ENCODE results near the gene FHIT.
"Not testable (repeated sequence)": the region's sequence is repeated elsewhere in the genome, so short reads cannot be mapped to it uniquely, and the experiment has no call there.

Gene FHIT

DNA sequence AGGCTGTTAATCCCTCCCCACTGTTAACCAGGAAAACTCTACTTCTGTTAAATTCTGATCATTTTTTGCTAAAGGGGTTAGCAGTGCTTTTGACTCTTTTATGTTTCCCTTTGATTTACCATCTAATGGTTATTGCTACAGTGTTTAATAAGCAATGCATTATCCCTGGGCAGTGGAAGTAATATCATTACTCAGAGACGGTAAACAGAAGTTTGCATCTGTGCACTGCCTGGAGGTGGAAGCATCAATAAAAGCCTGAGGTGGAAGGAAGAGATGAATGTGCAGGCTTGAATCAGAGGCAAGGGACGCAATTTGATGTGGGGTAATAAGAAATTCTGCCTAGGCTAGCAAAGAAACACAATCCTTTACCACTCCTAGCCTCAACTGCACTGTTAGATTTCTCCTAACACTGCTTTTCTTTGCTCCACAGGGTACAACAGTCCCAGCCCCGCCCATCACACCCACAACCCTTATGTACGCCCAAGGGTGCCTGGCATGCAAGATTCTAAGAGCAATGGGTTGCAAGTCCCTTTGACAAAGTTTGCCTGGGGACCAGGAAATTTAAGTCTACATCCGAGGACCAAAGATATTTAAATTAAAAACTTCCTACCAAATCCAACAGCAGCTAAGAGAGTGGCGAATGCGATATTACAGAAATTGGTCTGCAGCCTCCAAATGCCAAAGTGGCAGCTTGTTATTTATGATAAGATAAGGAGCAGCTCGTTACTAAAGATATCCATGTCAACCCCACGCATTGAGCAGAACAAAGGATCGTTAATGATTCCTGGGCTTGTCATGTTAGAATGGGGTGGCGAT, 261.4 kb downstream of the FHIT start:
- DNase-seq (ENCODE audit: low spot score), result no peak

DNA sequence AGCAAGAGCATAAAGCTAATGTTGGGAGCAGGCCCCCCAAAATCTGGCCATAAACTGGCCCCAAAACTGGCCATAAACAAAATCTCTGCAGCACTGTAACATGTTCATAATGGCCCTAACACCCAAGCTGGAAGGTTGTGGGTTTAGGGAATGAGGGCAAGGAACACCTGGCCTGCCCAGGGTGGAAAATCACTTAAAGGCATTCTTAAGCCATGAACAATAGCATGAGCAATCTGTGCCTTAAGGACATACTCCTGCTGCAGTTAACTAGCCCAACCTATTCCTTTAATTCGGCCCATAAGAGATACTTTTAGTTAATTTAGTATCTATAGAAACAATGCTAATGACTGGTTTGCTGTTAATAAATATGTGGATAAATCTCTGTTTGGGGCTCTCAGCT, 264.1 kb downstream of the FHIT start:
- DNase-seq (ENCODE audit: low spot score), result not testable (repeated sequence)

DNA sequence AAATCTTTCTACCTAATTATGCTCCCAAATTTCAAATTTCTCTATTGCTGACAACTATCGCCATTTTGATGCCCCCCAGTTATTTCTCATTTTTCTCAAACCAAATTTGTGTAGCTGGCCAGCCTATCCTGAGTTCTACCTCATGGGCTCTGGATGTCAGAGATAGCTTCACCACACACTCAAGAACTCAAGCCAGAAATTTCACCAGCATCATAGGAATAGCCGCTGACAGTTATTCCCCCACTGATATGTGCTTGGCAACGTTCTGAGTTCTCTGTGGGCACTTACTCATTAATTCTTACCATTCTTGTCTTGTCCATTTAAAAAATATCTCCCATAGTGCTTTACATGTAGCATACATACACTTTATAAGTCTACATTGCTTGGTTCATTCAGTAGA, 264.7 kb downstream of the FHIT start:
- no peak for DNase-seq (ENCODE audit: low spot score)

DNA sequence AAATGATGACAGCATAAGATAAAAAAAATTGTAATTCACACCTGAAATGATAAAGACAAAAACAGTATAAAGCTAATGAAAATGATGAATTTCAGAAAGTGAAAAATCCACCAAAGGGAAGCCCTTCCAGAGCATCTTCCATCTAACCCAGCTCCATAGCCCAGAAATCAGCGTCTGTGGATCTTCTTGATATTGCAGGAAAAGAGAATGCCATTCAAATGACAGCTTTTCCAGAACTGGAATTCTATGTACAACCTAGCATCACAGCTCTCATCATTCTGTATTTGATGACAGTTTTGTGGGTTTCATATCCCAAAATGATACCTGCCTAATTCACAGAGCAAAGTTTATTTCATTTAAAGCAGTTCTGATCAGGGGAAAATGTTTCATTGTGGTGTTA, 267.3 kb downstream of the FHIT start:
- DNase-seq (ENCODE audit: low spot score), result no peak

DNA sequence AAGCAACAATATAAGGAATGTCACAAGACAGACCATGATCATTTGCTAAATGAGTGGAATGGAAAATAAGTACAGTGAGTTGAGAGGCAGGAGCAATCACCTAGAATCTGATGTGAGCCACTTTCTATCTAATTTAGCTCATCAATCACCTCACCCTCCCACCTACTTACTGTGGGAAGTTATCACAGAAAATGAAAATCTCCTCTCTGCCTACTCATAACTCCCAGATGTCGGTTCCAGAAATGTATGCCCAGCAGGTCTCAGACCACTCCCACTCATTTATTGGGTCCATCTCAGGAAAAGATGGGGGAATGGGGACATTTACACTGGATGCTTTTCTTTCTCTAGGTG, 270.9 kb downstream of the FHIT start:
- no peak for DNase-seq (ENCODE audit: low spot score)

DNA sequence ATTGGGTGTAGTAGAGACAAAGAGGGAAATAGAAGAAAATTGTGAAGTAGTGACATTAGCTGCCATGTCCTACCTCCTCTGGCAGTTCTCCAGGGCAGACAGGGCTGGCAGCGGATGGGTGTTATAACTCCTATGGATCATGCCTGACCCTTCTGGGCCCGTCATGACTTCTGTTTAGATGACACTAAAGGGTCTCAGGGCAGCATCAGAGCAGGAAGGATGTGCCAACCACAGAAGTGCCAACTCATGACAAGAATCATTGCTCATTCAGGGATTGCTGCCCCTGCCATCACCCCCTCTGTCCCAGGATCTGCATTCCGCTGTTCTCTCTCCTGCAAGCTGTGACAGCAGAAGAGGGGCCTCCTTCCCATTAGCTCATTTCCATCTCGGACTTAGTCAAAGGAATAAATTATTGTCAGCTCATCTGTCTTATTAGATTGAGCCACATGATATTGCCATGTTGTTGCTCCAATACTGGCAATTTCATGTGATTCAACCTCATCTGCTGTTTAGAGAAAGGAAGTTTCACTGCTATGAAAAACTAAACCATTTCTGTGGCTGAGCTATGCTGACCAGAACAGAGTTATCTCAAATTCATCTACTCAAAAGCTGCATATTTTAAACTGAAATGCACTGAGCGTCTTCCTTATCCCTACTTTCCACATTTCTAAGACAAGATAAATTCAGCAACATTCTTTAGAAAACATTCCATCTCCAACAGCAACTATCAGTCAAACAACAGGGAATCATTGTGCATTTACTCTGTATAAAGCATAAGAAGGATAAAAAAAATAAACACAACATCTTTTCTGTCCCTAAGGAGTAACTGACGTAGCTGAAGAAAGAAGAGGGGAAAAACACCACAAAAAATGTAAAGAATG, 271.6 kb downstream of the FHIT start:
- DNase-seq (ENCODE audit: low spot score), result no peak

DNA sequence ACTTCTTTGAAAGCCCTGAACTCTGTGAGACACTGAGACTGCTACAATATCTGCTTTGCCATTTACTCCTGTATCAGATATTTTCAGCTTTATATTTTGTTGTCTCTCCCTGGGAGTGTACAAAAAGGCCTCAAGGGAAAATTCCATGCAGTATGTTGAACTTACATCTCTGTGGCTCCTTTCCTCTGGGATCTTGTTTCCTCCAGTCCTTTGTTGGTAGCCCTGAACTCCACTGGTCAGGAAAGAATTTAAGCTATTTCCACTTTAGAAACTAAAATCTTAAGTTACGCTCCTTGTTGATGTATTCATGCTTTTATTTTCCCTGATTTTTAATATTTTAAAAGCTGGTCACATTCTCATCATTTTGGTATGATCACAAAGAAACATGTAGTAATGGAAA, 277.9 kb downstream of the FHIT start:
- DNase-seq (ENCODE audit: low spot score), result no peak

DNA sequence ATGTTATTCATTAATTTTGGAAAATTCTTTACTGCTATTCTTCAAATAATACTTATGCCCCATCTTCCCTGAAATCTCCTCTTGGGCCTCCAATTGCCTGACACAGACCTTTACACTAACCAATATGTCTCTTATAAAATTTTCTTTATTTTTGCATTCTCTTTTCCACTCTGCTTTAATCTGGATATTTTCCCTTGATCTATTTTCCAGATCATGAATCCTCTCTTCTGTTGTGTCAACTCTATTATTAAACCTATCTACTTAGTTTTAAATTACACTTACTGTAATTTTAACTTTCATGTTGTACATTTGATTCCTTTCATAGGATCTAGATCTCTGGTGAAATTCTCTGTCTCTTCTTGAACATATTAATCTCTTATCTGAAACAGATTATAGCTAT, 278.7 kb downstream of the FHIT start:
- DNase-seq (ENCODE audit: low spot score), result no peak

DNA sequence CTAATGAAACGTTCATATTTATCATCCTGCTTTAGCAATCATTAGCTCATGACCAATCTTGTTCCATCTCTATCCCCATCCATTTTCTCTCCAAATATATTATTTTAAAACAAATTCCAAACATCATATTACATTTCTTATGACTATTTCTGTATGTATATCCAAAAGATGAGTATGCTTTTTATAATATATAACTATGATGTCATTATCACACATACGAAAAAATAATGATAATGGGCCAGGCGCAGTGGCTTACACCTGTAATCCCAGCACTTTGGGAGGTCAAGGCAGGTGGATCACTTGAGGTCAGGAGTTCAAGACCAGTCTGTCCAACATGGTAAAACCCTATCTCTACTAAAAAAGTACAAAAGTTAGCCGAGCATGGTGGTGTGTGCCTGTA, 280.4 kb downstream of the FHIT start:
- no peak for DNase-seq (ENCODE audit: low spot score)

DNA sequence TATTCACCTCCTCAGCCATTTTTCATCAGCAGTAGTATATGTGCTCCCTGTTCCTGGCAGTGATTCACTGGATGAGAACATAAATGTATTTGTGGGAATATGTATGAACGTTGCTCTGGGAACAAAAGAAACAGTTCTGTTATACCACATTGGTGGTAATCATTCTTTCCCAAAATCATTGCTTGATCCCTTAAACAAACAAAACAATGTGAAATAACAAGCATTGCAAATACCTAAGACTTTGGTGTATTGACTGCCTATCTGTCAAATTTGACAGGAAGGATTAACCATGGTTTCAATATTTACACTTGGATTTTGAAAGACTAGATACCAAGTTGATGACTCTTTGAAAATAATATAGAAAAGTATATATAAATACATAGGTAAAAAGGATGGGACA, 284.1 kb downstream of the FHIT start:
- DNase-seq (ENCODE audit: low spot score), result no peak

DNA sequence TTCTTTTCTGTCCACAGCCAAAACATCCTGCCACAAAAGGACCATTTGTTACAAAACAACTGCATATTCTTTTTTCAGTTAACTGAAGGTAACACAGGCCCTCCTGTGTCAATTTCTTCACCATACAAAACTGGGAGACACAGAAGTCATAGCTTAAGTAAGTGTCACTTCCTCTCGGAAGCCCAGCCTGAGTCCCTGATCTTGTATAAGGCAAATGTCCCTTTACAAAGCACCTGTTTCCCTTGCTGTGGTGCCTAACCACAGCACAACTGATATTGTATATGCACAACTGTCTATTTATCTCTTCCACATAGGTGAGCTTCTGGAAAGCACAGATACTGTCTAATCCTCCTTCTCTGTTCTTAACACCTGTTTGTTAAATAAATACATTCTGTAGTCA, 293.7 kb downstream of the FHIT start:
- DNase-seq (ENCODE audit: low spot score), result no peak

DNA sequence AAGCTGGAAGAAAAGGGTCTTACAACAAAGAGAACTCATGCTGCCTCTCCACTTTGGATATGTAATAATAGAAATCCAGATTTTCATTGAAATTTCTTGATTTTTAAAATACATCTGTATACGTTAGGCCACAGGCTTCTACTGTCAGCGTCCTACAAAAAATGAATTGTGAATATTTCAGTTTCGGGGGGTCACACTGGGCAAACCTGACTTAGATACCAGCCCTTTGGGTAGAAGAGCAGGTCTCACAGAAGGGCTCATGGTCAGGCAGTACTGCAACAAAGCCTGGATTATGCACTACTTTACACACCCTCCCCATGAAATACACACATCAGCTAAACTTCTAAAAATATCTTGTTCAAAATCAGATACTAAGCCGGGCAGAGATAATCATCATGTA, 294.5 kb downstream of the FHIT start:
- DNase-seq (ENCODE audit: low spot score), result no peak

DNA sequence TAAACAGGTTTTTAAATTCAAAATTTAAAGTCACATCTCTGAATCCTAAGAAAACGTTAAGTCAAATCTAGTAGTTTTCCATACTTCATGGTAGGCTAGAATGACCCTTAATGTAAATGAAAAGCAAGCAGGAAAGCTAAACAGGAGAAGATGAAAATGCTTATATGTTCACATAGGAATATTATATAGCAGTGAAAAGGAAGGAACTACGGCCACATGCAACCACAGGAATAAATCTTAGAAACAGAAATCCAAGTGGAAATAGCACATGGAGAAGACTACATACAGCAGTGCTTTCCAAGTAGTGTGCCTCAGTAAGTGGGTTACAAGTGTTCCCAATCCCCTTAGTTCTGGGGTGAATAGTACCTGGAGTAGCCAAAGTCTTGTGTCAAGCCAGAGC, 296.2 kb downstream of the FHIT start:
- no peak for DNase-seq (ENCODE audit: low spot score)

DNA sequence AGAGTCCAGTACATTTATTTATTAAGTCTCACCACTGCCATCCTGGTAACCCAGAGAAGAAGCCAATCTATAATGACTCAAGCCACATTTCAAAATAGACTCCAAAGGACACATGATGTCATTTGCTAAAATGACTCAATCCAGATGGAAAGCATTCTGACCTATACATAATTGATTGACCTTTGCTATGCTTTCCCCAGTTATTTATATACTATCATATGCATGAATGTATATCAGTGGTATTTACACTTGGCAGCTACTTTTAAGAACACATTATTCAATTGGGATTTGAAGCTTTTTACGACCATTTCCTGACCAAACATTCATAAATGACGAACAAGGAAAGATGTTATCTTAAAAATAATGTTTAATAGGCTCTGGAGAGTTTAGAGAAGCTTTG, 297.2 kb downstream of the FHIT start:
- peak; percentile 2 for DNase-seq (ENCODE audit: low spot score)

DNA sequence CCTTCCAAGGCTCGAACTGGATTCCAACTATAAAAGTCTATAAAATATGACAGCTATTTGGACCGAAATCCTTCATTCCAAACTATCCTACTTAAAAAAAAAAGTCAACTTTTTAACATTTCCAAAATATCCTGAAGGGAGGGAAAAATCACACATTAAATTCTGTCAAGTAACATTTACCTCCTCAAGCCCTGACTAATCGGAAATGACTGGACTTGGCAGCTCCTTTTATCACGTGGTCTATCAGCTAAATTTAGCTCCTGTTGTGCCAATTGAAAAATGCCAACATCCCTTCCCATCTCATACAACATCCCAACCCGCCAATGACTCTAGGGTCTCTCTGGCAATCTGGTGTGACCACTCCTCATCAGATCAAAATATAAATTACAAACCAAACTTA, 297.9 kb downstream of the FHIT start:
- no peak for DNase-seq (ENCODE audit: low spot score)

DNA sequence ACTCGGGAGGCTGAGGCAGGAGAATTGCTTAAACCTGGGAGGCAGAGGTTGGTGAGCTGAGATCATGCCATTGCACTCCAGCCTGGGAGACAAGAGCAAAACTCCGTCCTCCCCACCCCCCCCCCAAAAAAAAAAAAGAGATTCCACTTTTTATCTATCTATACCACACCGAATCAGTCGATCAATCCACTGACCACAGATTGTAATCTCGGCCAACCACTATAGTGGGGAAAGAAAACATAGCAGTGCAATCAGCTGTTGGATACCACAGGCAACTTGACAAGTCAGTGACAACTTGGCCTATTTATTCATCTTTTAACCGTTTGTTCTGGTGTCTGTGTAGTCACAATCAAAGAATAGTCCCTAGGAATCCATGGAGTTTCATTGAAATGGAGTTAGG, 299.2 kb downstream of the FHIT start:
- no peak for DNase-seq (ENCODE audit: low spot score)

DNA sequence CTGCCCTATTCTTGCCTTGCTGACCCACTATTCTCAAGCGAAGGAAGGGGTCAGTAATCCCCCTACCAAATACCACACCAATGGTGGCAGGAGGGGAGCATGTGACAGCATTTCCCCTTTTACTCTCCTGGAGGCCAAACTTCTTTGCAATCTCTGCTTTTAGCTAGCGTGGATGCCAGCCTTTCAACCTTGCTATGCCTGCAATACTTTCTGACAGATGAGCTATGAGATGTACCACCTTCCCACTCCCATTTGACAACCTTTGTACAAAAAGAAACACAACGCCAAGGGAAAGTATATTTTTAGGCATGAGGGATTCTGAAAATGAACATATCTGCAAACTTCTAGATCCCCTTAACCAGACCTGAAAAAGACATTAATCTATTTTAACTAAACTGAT, 302.1 kb downstream of the FHIT start:
- no peak for DNase-seq (ENCODE audit: low spot score)

DNA sequence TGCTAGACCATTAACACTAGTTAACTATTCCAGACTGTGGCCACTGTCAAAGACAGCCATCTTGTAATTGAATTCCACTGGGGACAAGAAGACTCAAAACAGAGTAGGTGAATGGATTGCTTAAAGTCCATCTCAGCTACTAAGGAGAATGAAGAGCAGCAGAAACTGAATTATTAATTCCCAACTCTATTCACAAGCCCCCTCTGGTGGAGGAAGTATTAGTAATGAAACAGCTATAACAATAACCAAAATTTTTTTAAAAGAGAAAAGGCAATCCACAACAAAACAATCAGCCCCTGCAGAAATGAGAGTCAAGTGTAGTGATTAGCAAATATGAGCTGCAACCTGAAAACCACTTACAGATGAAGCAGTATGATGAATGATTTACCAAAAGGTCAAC, 302.8 kb downstream of the FHIT start:
- DNase-seq (ENCODE audit: low spot score), result no peak

DNA sequence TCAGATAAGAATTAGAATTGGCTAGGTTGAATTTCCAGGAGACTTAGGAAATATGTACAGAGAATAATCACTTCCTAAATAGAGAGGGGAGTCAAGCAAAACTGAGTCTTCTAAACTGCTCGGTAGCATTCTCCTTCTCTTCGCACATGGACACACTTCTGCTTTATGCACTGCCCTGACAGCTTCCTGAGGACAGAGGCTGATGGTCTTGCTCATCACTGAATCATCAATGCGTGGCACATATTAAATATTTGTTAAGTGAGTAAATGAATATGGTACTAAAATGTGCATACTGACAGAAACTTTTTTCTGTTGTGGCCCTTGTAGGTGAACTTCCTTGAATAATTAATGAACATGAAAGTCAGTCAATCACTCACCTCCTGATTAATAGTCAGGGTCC, 315.5 kb downstream of the FHIT start:
- peak; percentile 18 for DNase-seq (ENCODE audit: low spot score)

DNA sequence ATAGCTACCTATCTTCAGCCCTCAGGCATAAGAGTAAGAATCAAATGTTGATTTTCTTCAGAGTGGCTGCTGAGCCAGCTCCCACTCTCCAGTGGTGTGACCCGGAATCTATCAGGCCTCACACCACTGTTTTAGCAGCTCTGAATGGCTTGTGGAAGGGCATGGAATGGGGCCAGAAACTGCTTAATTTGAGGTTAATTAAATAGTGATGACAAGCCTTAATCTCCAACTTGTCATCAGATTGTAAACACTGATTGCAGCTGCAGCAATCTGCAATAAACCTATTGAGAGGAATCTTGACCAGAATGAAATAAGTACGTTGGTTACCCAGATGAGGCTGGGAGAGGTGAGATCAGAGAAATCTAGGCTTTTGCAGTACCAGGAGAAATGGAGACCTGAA, 317.4 kb downstream of the FHIT start:
- DNase-seq (ENCODE audit: low spot score), result no peak

DNA sequence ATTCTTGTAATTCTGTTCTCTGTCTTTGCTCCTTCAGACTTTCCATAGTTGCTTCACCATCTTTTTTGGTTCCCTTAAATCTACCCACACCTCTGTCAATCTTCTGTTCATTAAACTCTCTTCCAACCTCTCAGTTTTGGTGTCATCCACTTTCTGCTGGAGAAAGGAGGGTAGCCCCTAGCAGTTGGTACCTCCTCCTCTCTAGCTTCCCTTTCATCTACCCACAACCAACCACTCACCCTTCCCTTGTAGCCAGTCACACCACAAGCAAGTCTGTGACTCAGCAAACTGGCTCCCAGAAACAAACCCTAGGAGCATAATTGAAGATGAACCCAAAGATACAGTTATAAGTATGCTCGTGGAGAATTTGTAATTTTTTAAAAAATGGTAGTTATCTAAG, 318.6 kb downstream of the FHIT start:
- no peak for DNase-seq (ENCODE audit: low spot score)

DNA sequence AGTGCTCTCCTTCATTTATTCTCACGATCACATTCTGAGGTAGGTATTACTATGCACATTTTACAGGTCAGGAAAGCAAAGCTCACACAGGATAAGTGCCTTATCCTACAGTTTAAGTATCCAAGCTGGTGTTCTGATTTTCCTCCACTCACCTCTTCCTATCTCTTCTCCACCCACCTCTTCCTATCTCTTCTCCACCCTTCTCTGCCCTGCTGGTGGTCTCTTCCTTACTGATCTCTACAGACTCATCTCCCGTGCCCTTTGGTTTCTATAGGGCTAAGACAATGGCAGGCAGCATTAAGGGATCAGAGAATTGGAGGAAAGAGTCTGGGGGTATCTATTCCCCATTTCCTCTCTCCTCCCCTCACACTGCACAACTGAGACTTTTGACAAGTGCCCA, 319.1 kb downstream of the FHIT start:
- no peak for DNase-seq (ENCODE audit: low spot score)

DNA sequence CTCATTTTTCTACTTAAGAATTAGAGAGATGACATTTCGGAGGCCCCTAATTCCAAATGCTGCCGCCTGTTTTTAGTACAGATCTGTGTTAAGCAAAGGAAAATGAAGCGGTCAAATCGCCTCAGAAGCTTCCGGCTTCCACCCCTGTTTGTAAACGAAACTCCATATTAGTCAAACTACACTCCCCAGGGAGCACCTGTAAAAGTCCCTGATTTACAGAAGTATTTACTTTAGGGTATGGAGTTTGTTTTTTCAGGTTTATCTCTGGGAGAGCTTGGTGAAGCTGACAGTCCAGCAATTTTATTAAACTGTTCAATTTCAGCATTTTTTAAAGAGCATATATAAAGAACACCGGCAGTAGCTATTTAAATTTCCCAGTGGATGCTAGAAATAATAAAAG, 319.8 kb downstream of the FHIT start:
- DNase-seq (ENCODE audit: low spot score), result no peak

DNA sequence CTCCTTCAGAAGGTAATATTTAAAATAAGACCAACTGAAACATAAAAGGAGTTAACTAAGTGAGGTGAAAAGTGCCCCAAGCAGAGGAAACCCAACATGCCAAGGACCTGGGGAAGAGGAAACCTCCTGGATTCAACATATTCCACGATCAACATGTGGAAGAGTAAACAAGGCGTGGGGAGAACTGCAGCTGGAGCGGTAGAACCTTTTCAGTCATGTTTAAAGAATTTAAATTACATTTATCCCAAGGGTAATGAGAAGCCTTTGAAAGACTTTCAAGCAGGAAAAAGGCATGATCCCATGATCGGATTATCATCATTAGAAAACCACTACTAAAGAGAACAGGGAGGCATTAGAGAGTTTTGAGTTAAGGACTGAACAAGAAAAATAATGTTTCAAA, 330.7 kb downstream of the FHIT start:
- DNase-seq (ENCODE audit: low spot score), result no peak

All from kidney capillary endothelial cell (primary cell).